NCI-H2196 (cell line): ENCODE data around the gene RBM34.
"Not testable (repeated sequence)": the region's sequence is repeated elsewhere in the genome, so short reads cannot be mapped to it uniquely, and the experiment has no call there.

ENCODE experiments used
- DNase-seq: peaks from one replicate; lab custom pipeline; 2025; ENCODE audit not compliant: unreplicated experiment; lab: John Stamatoyannopoulos, UW

The RBM34 gene

DNA sequence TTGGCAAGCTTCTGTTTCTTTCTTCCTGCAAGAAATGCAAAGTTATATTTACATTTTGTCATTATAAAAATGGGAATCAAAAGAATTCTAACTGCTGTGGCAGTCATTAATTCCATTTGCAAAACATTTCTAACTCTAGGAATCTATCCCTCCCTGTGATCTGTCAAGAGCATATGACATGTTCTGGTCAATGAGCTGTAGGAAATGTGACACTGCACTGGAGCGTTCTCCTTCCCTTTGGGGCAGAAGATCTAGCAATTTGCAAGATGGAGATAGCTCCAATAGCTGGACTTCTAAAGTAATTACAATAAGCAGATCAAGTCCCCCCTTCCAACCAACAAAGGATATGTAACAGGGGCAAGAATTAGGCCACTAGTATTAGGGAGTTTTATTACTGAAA is 38.7 kb downstream of the RBM34 start:
- no peak for DNase-seq

GRCh38 chr1:235113183-235113917 is 47.7 kb downstream of the RBM34 start:
- DNase-seq, result no peak

DNA sequence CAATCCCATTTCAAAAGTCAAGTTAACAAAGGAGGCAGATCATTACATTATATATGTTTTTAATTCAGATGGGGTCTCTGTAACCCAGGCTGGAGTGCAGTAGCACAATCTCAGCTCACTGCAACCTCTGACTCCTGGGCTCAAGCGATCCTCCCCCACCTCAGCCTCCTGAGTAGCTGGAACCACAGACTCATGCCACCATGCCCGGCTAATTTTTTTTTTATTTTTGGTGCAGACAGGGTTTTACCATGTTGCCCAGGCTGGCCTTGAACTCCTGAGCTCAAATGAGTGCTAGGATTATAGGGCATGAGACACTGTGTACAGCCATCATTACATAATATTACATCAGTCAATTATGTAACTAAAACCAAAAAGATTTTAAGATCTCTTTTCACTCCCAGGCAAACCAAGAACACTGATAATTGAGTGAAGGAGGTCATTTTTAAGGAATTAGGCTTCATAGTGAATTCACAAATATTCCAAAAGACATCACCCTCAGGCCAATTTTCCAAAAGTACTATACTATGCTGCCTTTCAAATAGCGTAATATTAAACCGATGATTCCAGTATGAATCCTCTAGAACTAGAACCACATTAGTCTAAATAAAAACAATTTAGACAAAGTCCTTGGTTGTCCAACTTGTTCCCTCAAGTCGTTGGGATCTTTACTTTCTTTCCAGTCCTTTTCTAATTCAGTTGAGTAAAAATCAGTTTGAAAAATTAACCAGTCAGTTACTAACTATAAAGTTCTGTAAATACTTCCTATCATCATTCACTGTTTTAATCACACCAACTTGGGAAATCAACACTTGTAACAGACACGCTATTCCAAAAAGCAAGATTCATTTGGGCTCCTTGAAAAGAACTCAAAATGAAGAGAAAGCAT is 48.5 kb downstream of the RBM34 start:
- no peak for DNase-seq

GRCh38 chr1:235111107-235111506 is 49.9 kb downstream of the RBM34 start:
- DNase-seq, result no peak

DNA sequence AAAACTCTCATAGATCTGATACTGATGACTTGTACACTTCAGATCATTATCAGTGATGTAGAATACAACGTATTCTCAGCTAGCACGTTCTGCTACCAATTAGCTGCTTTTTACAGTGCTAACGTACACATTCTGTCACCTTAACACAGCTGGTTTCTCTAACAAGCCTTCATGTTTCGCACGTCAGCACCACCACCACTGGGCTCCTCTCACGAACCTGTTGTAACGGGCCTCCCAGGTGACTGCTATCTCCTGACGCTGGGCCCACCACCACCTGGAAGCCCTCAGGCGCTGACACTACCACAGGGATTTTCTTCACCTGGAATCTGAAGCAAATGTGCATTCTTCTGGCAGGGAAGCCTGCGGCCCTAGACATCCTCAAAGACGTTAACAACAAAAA is 52.2 kb downstream of the RBM34 start:
- no peak for DNase-seq

DNA sequence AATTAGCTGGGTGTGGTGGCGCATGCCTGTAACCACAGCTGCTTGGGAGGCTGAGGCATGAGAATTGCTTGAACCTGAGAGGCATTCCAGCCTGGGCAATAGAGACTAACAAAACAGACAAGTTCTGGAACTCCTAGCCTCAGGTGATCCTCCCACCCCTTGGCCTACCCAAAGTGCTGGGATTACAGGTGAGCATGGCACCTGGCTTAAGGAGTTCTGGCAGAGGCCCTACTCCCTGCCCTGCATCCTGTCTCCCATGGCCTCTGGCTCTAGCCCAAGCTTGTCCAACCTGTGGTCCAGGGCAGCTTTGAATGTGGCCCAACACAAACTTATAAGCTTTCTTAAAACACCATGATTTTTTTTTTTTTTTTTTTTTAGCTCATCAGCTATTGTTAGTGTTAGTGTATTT is 52.9 kb downstream of the RBM34 start:
- DNase-seq, result no peak

DNA sequence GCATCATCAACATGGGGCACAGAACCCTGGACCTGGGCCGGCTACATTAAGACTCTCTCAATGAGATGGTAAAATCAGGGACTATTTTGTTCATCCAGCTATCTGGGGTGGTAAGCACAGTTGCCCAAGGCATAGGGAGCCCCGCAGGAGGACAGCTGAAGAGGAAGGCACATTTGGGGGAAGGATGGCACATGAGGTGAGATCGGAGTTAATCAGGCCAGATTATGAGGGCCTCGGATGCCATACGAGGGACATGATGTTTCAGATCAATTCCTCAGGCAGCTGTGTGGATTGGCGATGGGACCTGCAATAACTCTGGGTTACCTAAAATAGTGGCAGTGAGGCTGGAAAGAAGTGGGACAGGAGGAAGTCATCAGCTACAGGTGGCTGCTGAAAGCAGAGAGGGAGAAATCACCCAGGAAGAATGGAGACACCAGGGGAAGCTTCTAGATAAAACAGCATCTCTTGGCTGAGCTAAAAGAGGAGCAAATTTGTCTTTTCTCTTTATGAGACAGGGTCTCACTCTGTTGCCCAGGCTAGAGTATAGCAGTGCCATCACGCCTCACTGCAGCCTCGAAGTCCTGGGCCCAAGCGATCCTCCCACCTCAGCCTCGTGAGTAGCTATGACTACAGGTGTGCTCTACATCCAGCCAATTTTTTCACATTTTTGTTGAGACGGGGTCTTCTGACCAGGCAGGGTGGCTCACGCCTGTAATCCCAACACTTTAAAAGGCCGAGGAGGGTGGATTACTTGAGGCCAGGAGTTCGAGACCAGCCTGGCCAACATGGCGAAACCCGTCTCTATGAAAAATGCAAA is 53.5 kb downstream of the RBM34 start:
- no peak for DNase-seq

DNA sequence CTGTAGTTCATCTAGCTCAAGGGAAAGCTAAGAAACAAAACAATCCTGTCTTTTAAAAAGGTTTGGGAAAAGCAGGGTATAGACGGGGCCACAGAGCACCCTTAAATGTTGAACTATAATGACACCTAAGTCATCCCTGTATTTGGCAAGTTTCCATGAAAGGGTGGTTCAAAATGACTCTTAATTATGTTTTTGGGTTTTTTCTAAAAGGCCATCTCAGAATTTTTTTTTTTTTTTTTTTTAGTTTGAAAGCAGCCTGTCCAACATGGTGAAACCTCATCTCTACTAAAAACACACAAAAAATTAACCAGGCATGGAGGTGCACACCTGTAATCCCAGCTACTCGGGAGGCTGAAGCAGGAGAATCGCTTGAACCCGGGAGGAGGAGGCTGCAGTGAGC is 54.6 kb downstream of the RBM34 start:
- DNase-seq, result no peak

- DNase-seq, result no peak
These were observed 55.7 kb downstream of the RBM34 start for GRCh38 chr1:235105051-235106043.

GRCh38 chr1:235102993-235103411 is 58.0 kb downstream of the RBM34 start:
- peak; percentile 2 for DNase-seq

GRCh38 chr1:235102259-235102582 is 58.8 kb downstream of the RBM34 start:
- no peak for DNase-seq

- DNase-seq, result no peak
These were observed 59.3 kb downstream of the RBM34 start for GRCh38 chr1:235101558-235102258.

- DNase-seq, result no peak
These were observed 60.8 kb downstream of the RBM34 start for GRCh38 chr1:235100194-235100772.

DNA sequence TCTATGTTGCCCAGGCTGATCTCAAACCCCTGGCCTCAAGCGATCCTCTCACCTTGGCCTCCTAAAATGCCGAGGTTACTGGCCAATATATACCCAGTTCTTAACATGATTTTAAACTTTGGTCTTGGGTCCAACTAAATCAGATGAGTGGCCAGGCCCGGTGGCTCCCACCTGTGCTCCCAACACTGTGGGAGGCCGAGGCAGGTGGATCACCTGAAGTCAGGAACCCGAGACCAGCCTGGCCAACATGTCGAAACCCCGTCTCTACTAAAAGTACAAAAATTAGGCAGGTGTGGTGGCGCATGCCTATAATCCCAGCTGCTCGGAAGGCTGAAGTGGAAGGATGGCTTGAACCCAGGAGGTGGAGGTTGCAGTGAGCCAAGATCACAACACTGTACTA is 62.1 kb downstream of the RBM34 start:
- DNase-seq, result no peak

DNA sequence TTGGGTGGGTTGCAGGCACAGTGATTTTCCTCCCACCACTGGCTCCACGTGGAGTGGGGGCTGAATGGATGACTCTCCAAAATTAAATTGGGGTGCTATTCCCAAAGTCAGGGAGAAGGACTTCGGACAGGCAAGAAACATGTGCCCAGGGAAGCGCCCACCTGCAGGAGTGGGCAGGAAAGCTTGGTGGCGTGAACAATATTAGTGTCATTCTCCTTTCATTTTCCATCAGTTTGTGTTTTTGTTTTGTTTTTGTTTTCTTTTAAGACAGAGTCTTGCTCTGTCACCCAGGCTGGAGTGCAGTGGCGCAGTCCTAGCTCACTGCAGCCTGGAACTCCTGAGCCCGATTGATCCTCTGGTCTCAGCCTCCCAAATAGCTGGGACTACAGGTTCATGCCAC is 62.5 kb downstream of the RBM34 start:
- no peak for DNase-seq

DNA sequence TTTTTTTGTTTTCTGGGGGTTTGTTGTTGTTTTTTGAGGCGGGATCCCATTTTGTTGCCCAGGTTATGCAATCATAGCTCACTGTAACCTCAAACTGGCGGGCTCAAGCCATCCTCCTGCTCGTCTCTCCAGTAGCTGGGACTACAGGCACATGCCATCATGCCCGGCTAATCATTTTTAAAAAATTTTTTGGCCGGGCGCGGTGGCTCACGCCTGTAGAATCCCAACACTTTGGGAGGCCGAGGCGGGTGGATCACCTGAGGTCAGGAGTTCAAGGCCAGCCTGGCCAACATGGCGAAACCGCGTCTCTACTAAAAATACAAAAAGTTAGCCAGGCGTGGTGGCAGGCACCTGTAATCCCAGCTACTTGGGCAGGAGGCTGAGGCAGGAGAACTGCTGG is 63.5 kb downstream of the RBM34 start:
- not testable (repeated sequence) for DNase-seq

DNA sequence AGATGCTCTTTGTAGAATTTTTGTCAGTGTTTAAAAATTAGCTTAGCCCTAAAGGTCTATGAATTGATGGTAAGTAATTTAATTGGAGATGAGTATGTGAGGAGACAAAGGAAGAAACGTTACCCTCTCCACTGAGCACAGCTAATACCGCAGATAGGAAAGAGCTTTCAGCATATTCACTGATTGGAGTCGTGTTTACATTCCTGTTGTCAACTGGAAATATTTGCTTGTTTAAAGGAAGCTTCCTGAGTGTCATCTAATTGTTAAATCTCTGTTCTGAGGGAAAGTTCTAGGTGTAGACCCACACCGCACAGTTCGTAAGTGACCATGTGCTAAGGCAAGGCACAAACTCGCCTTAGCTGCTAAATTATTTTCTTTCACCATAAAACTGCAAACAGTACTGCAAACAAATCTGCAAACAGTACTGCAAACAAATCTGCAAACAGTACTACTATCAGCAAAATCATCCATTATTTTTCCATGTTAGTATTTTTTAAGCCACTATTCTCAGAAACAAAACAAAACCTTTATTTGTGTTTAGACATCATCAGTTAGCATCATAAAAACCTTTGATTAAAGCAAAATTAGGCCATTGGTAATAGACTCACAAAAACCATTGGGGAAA is 65.0 kb downstream of the RBM34 start:
- no peak for DNase-seq

- DNase-seq, result peak; percentile 25
These were observed 67.1 kb downstream of the RBM34 start for GRCh38 chr1:235093696-235094592.
